ENCODE measurements around the gene ACOX3. TPM values are rescaled to one million over a fixed set of nuclear protein-coding genes. Genes with fewer than 3 reads are reported as not detected.

Gene ACOX3
- total and polyA plus RNA-seq, 10 of the 15 experiments (the other 5 are each of a cell fraction or from before 2014, with no cell fraction given): 2.0 to 24.5 (median 14.0) TPM

- ChIA-PET RAD21 (ENCODE audit: unreplicated experiment) (no interaction called here), POLR2A (no interaction called here), CTCF (no interaction called here), SMC1A (ENCODE audit: uncharacterized antibody, unreplicated experiment) (no interaction called here)
- no peak overlapping the region for H3K9ac ChIP-seq (ENCODE audit: control insufficient read depth, insufficient read depth, low read length)
- in situ Hi-C loops (cut with MboI) (no loop called here), intact Hi-C loops (cut with micrococcal nuclease; ENCODE audit: unreplicated experiment) (no loop called here)
- no peak overlapping the region for H3K4me3 ChIP-seq
- H3K27ac ChIP-seq (ENCODE audit: control insufficient read depth, insufficient read depth): no peak overlapping the region
- no peak overlapping the region for H3K4me2 ChIP-seq (ENCODE audit: control insufficient read depth, insufficient read depth)
- no peaks in the 10 kb centered on the region for H3K4me1 ChIP-seq (ENCODE audit: control insufficient read depth, insufficient read depth, low read length)
- no peak for TF ChIP-seq ATF2 (IDR thresholded peaks at IDR 0.05; ENCODE audit: low read length)
- TF ChIP-seq KLF5 (IDR thresholded peaks at IDR 0.05; ENCODE audit: partially characterized antibody): no peak
- TF ChIP-seq JUNB (IDR thresholded peaks at IDR 0.05): no peak
- no peak for TF ChIP-seq SREBF2 (IDR thresholded peaks at IDR 0.05; ENCODE audit: low read length)
- TF ChIP-seq NBN (IDR thresholded peaks at IDR 0.05): no peak
- TF ChIP-seq BCL11A (IDR thresholded peaks at IDR 0.05; ENCODE audit: low read depth, low read length): no peak
- no peak for TF ChIP-seq SPI1 (IDR thresholded peaks at IDR 0.05; ENCODE audit: borderline replicate concordance, insufficient read depth, low read depth, low read length)
- no peak for TF ChIP-seq CBX5 (IDR thresholded peaks at IDR 0.05; ENCODE audit: low read depth)
- no peak for TF ChIP-seq RAD21 (IDR thresholded peaks at IDR 0.05; ENCODE audit: insufficient read depth, low read depth, low read length)
- TF ChIP-seq MTA3 (IDR thresholded peaks at IDR 0.05; ENCODE audit: borderline replicate concordance, low read length): no peak
- no peak for TF ChIP-seq REST (IDR thresholded peaks at IDR 0.05; ENCODE audit: low read depth, low read length)
- TF ChIP-seq RBBP5 (conservative IDR thresholded peaks at IDR 0.05): no peak
- no peak for TF ChIP-seq POLR2AphosphoS2 (IDR thresholded peaks at IDR 0.05; ENCODE audit: low read depth, low read length)
- no peak for TF ChIP-seq ZNF24 (IDR thresholded peaks at IDR 0.05)
- no peak for TF ChIP-seq E4F1 (IDR thresholded peaks at IDR 0.05; ENCODE audit: borderline replicate concordance, partially characterized antibody)
- no peak for TF ChIP-seq MXI1 (IDR thresholded peaks at IDR 0.05; ENCODE audit: low read depth, low read length)
- TF ChIP-seq NFYA (IDR thresholded peaks at IDR 0.05; ENCODE audit: borderline replicate concordance, low read depth, low read length): no peak
- no peaks in the 10 kb centered on the region for H4K20me1 ChIP-seq (ENCODE audit: control insufficient read depth, insufficient read depth)
- H3K27me3 ChIP-seq (replicated peaks in 1 of 2; ENCODE audit: control insufficient read depth in 2 of 2, insufficient read depth in 2 of 2, low read length in 1 of 2): peaks cover 0 to 5% of the 10 kb centered on the region in 2 experiments; a peak in 1 of 4 replicates
- 21% methylated on average over 8 of the region's 8 CpGs for WGBS (ENCODE audit: insufficient coverage, insufficient replicate concordance, low lambda C conversion rate, missing lambda C conversion rate)
- no peak for DNase-seq (ENCODE audit: low read depth, low spot score)
- no peak overlapping the region for H2AFZ ChIP-seq (ENCODE audit: control insufficient read depth, low read depth, low read length)
- ATAC-seq: no peak
- H3K36me3 ChIP-seq (ENCODE audit: control insufficient read depth in 2 of 2, insufficient read depth in 2 of 2, low read length in 1 of 2): no peaks in the 10 kb centered on the region
- no peaks in the 10 kb centered on the region for H3K79me2 ChIP-seq (ENCODE audit: control insufficient read depth, insufficient read depth, low read length)
- no peaks in the 10 kb centered on the region; the same call in 1 of the 3 replicates for H3K9me3 ChIP-seq (replicated peaks; ENCODE audit: control insufficient read depth, insufficient read depth, low read length)
- no TSS peak for BruUV-seq (replicated peaks)
- FAIRE-seq: no peak
These were observed 107.6 kb downstream of the ACOX3 start for GRCh38 chr4:8332891-8333331.
